ENCODE data around the gene SLC12A3.

GRCh38 chr16:56945847-56946527 is 81.0 kb downstream of the SLC12A3 start:
- TF ChIP-seq CTCF (conservative IDR thresholded peaks at IDR 0.05; ENCODE audit: low read length), result no peak
- no peak for TF ChIP-seq EZH2phosphoT487 (IDR thresholded peaks at IDR 0.05; ENCODE audit: borderline replicate concordance)
